ENCODE data around the gene RAB3IL1.

RAB3IL1 gene

GRCh38 chr11:61905067-61905696 lies 12.2 kb downstream of the RAB3IL1 start:
- no peak overlapping the region for H3K4me3 ChIP-seq (replicated peaks; ENCODE audit: low read depth, low read length)
- no peak for TF ChIP-seq CTCF (IDR thresholded peaks at IDR 0.05; ENCODE audit: low read depth, low read length, missing control alignments)
- DNase-seq (ENCODE audit: extremely low read depth, low read depth) = no peak

DNA sequence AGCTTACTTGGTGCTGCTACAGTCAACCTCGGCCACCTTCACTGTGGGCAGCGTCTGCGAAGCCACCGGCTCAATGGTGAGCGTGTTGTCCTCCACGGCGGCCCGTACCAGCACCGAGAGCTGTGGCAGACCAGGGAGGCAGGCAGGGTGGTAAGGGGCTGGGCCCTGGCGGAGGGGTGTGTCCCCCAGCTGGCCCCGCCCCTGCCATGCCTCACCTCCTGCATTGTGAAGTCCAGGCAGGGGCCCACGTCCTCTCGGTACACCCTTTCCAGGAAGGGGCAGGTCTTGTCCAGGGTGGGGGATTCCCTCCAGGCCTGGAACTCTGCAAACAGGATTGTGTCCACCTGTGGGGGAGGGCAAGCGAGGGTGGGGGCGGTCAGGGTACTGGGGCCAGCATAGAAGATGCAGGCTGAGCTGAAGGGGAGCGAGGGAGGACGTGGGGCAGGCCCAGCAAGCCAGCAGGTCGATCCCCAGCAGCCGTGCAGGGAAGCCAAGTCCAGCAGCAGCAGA lies 12.8 kb downstream of the RAB3IL1 start:
- no peak for DNase-seq (ENCODE audit: extremely low read depth, low read depth)
- no peak overlapping the region for H3K4me3 ChIP-seq (replicated peaks; ENCODE audit: low read depth, low read length)
- TF ChIP-seq CTCF (IDR thresholded peaks at IDR 0.05; ENCODE audit: low read depth, low read length, missing control alignments) = no peak

GRCh38 chr11:61903845-61904244 lies 13.5 kb downstream of the RAB3IL1 start:
- no peak for DNase-seq (ENCODE audit: extremely low read depth, low read depth)
- no peak overlapping the region for H3K4me3 ChIP-seq (replicated peaks; ENCODE audit: low read depth, low read length)

DNA sequence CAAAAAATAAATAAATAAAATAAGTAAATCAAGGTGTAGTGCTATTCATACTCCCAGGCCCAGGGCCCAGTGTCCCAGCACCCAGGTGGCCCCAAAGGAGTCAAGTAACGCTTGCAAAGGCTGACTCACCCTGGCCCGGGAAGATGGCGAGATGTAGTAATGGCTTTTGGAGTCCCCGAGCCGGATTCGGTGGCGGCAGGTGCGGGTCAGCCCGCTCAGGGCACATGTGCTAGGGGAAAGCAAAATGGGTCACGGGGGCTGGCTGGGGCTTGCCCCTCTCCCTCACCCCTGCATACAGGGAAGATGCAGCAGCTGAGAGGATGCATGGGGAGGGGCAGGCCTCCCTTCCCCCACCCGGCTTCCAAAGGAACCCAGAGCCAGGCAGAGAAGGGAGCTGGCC lies 15.1 kb downstream of the RAB3IL1 start:
- no peak for TF ChIP-seq CTCF (IDR thresholded peaks at IDR 0.05; ENCODE audit: low read depth, low read length, missing control alignments)
- DNase-seq (ENCODE audit: extremely low read depth, low read depth) = no peak
- H3K4me3 ChIP-seq (replicated peaks; ENCODE audit: low read depth, low read length) = no peak overlapping the region

More at GRCh38 chr11:61903845-61904244, 13.5 kb downstream of the RAB3IL1 start:
- no peak for TF ChIP-seq CTCF (IDR thresholded peaks at IDR 0.05; ENCODE audit: low read depth, low read length, missing control alignments)

- no peak for TF ChIP-seq CTCF (IDR thresholded peaks at IDR 0.05; ENCODE audit: low read depth, low read length, missing control alignments)
- H3K4me3 ChIP-seq (replicated peaks; ENCODE audit: low read depth, low read length) = no peak overlapping the region
- no peak for DNase-seq (ENCODE audit: extremely low read depth, low read depth)
Measured at GRCh38 chr11:61901397-61901796, 16.0 kb downstream of the RAB3IL1 start.

GRCh38 chr11:61900251-61900650 lies 17.1 kb downstream of the RAB3IL1 start:
- no peak for TF ChIP-seq CTCF (IDR thresholded peaks at IDR 0.05; ENCODE audit: low read depth, low read length, missing control alignments)
- no peak overlapping the region for H3K4me3 ChIP-seq (replicated peaks; ENCODE audit: low read depth, low read length)
- DNase-seq (ENCODE audit: extremely low read depth, low read depth) = no peak
